ENCODE measurements around the gene MRTFB. TPM values are rescaled to one million over a fixed set of nuclear protein-coding genes. Genes with fewer than 3 reads are reported as not detected.

The MRTFB gene
- total and polyA plus RNA-seq, 2 donors (not counting 3 experiments of a cell fraction or from before 2014, with no cell fraction given): 19.6 to 49.5 TPM

DNA sequence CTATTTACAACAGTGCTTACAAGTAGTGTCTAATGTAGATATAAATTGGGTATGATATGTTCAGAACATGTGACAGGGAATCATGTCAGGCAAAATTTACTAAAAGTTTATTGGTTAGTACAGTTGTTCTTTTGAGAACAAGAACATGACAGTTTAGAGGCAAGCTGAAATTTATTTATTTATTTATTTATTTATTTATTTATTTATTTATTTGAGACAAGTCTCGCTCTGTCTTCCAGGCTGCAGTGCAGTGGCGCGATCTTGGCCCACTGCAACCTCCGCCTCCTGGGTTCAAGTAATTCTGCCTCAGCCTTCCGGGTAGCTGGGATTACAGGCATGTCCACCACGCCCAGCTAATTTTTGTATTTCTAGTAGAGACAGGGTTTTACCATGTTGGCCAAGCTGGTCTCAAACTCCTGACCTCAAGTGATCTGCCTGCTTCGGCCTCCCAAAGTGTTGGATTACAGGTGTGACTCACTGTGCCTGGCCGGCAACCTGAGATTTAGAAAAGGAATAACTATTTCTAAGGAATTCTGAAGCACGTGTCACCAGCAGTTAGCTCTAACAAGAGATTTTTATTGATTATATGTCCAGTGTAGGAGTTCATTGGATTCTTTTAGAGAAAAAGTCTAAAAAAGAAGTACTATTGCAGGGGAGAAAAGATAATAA, 24.9 kb downstream of the MRTFB start:
- POLR2A ChIA-PET: no interaction called here

More for the DNA sequence above, 24.9 kb downstream of the MRTFB start:
- no TSS peak for BruUV-seq (replicated peaks)
- Histone ChIP-seq H3K9me1 (replicated peaks; ENCODE audit: control insufficient read depth, extremely low read depth, insufficient read depth, low read length) (no peaks in the 10 kb centered on the region), H3K9me3 (replicated peaks; ENCODE audit: control insufficient read depth, insufficient read depth, low read length) (no peaks in the 10 kb centered on the region), H3K4me1 (ENCODE audit: control insufficient read depth, extremely low read depth, insufficient read depth, low read length) (peaks cover 12% of the 10 kb centered on the region), H3K27ac (ENCODE audit: insufficient read depth, low read depth, low read length) (no peak overlapping the region), H3K4me3 (replicated peaks in 1 of 3; ENCODE audit: insufficient read depth in 1 of 3, low read depth in 1 of 3, low read length in 3 of 3) (no peak overlapping the region), H3K9ac (replicated peaks; ENCODE audit: extremely low read depth, insufficient read depth, low read length) (no peak overlapping the region), H3K79me2 (ENCODE audit: control insufficient read depth, insufficient read depth, low read length) (peaks cover 11% of the 10 kb centered on the region), H3K4me2 (ENCODE audit: insufficient read depth, low read length) (no peak overlapping the region), H4K20me1 (replicated peaks; ENCODE audit: control insufficient read depth, extremely low read depth, insufficient read depth, low read length) (peaks cover 10% of the 10 kb centered on the region), H2AFZ (ENCODE audit: low read depth, low read length) (no peak overlapping the region), H3K27me3 (ENCODE audit: control insufficient read depth in 2 of 2, insufficient read depth in 2 of 2, low read length in 2 of 2) (no peaks in the 10 kb centered on the region), H3K36me3 (ENCODE audit: control insufficient read depth in 2 of 2, extremely low read depth in 1 of 2, insufficient read depth in 2 of 2, low read length in 2 of 2) (no peaks in the 10 kb centered on the region)
- TF ChIP-seq EZH2 (IDR thresholded peaks at IDR 0.05; ENCODE audit: borderline replicate concordance, low read depth, low read length, severe bottlenecking) (no peak), JUN (IDR thresholded peaks at IDR 0.05; ENCODE audit: borderline replicate concordance, insufficient read depth, insufficient read length, low read depth) (no peak), POLR2A (IDR thresholded peaks at IDR 0.05; ENCODE audit: low read depth, low read length) (no peak), GATA2 (IDR thresholded peaks at IDR 0.05; ENCODE audit: insufficient read depth, insufficient read length, low read depth, low read length) (no peak), MYC (IDR thresholded peaks at IDR 0.05; ENCODE audit: low read depth, low read length) (no peak), CTCF (IDR thresholded peaks at IDR 0.05; ENCODE audit: extremely low read depth in 1 of 2, insufficient read depth in 1 of 2, low read depth in 1 of 2, low read length in 2 of 2) (no peak), FOS (IDR thresholded peaks at IDR 0.05; ENCODE audit: borderline replicate concordance, insufficient read depth, low read length) (no peak), POLR2AphosphoS5 (IDR thresholded peaks at IDR 0.05; ENCODE audit: insufficient read depth, low read depth, low read length) (no peak)
- TF ChIP-seq, protein P1, sequence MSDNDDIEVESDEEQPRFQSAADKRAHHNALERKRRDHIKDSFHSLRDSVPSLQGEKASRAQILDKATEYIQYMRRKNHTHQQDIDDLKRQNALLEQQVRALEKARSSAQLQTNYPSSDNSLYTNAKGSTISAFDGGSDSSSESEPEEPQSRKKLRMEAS (IDR thresholded peaks at IDR 0.05; ENCODE audit: insufficient read depth, insufficient read length): no peak
- intact Hi-C loops (cut with micrococcal nuclease) (no loop called here), dilution Hi-C loops (cut with MboI; ENCODE audit: extremely low pct_ligation_motif_present, low sequenced_read_pairs) (no loop called here)
- CTCF ChIA-PET: interaction anchor here (0.6 to 4.2 kb wide), 7 partner anchors 9 to 180 kb away, joined by 3 to 15 read pairs (median 5); no protein-coding TSS in a partner anchor
- DNase-seq (ENCODE audit: low read depth, low spot score) (no peak), FAIRE-seq (no peak)

All from endothelial cell of umbilical vein (primary cell).